ENCODE measurements around the gene MED13.
"Not testable (repeated sequence)": the region's sequence is repeated elsewhere in the genome, so short reads cannot be mapped to it uniquely, and the experiment has no call there.

MED13 gene

GRCh38 chr17:62049299-62049698 is 15.8 kb downstream of the MED13 start:
- DNase-seq, result no peak

GRCh38 chr17:62048262-62048661 is 16.8 kb downstream of the MED13 start:
- DNase-seq, result no peak

- DNase-seq, result no peak
Measured at GRCh38 chr17:62045517-62045916, 19.6 kb downstream of the MED13 start.

GRCh38 chr17:62045109-62045508 is 20.0 kb downstream of the MED13 start:
- no peak for DNase-seq

GRCh38 chr17:62043602-62044001 is 21.5 kb downstream of the MED13 start:
- no peak for DNase-seq

- DNase-seq, result no peak
Measured at GRCh38 chr17:62043140-62043539, 21.9 kb downstream of the MED13 start.

GRCh38 chr17:62038248-62038647 is 26.8 kb downstream of the MED13 start:
- no peak for DNase-seq

GRCh38 chr17:62033317-62033716 is 31.8 kb downstream of the MED13 start:
- no peak for DNase-seq

- DNase-seq, result no peak
Measured at GRCh38 chr17:62032480-62032879, 32.6 kb downstream of the MED13 start.

GRCh38 chr17:62030264-62030663 is 34.8 kb downstream of the MED13 start:
- no peak for DNase-seq

- DNase-seq, result no peak
Measured at GRCh38 chr17:62024866-62025265, 40.2 kb downstream of the MED13 start.

GRCh38 chr17:62017912-62018311 is 47.2 kb downstream of the MED13 start:
- DNase-seq, result no peak

GRCh38 chr17:62017496-62017895 is 47.6 kb downstream of the MED13 start:
- no peak for DNase-seq

GRCh38 chr17:62014526-62014925 is 50.6 kb downstream of the MED13 start:
- no peak for DNase-seq

GRCh38 chr17:62009220-62009619 is 55.9 kb downstream of the MED13 start:
- DNase-seq, result no peak

GRCh38 chr17:62008294-62008693 is 56.8 kb downstream of the MED13 start:
- no peak for DNase-seq

- no peak for DNase-seq
Measured at GRCh38 chr17:62004388-62004787, 60.7 kb downstream of the MED13 start.

GRCh38 chr17:62003141-62003540 is 61.9 kb downstream of the MED13 start:
- not testable (repeated sequence) for DNase-seq

- DNase-seq, result no peak
Measured at GRCh38 chr17:62001105-62001504, 64.0 kb downstream of the MED13 start.

- no peak for DNase-seq
Measured at GRCh38 chr17:62000186-62000585, 64.9 kb downstream of the MED13 start.

- DNase-seq, result not testable (repeated sequence)
Measured at GRCh38 chr17:61998534-61998933, 66.5 kb downstream of the MED13 start.

GRCh38 chr17:61997664-61998063 is 67.4 kb downstream of the MED13 start:
- DNase-seq, result no peak

GRCh38 chr17:61996916-61997605 is 68.0 kb downstream of the MED13 start:
- no peak for DNase-seq

GRCh38 chr17:61989509-61989908 is 75.6 kb downstream of the MED13 start:
- no peak for DNase-seq

GRCh38 chr17:61986898-61987297 is 78.2 kb downstream of the MED13 start:
- no peak for DNase-seq
